Islet of Langerhans (tissue), 1 donor: ENCODE measurements around the gene FSCN2.
"Not testable (repeated sequence)": the region's sequence is repeated elsewhere in the genome, so short reads cannot be mapped to it uniquely, and the experiment has no call there.

Experiments
- FAIRE-seq: peaks from one replicate; lab custom pipeline; 2011; peaks lifted over from hg19 to GRCh38; lab: Jason Lieb, UNC

FSCN2 gene

GRCh38 chr17:81526662-81527571 lies 1.3 kb upstream of the FSCN2 start:
- no peak for FAIRE-seq

DNA sequence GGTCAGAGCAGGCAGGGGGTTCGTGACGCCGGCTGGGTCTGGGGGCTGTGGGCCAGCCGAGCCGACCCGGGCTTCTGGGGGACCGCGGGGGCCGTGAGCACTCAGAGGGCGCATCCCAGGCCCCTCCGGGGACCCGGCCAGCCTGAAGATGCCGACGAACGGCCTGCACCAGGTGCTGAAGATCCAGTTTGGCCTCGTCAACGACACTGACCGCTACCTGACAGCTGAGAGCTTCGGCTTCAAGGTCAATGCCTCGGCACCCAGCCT lies 140 bp downstream of the FSCN2 start:
- FAIRE-seq, result no peak

DNA sequence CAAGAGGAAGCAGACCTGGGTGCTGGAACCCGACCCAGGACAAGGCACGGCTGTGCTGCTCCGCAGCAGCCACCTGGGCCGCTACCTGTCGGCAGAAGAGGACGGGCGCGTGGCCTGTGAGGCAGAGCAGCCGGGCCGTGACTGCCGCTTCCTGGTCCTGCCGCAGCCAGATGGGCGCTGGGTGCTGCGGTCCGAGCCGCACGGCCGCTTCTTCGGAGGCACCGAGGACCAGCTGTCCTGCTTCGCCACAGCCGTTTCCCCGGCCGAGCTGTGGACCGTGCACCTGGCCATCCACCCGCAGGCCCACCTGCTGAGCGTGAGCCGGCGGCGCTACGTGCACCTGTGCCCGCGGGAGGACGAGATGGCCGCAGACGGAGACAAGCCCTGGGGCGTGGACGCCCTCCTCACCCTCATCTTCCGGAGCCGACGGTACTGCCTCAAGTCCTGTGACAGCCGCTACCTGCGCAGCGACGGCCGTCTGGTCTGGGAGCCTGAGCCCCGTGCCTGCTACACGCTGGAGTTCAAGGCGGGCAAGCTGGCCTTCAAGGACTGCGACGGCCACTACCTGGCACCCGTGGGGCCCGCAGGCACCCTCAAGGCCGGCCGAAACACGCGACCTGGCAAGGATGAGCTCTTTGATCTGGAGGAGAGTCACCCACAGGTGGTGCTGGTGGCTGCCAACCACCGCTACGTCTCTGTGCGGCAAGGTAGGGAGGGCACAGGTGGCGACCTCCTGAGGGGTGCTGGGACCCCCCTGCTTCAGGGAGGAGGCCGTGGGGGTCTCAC lies 667 bp downstream of the FSCN2 start:
- FAIRE-seq, result no peak

DNA sequence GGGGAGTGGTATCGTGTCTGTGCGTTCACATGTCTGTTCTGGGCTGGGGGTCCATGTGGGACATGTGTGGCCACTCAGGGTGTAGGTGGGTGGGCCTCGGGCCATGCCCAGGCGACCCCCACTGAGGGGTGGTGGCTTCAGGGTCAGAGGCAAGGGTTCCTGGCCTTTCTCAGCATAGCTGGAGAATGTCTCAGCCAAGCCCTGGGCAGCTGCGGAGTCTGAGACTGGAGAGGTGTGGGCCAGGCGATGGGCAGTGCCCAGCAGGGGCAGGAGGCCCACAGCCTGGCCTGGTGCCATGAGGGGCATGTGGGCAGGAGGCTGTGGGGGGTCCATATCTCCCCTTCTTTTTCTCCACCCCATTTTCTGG lies 1.2 kb downstream of the FSCN2 start:
- FAIRE-seq, result no peak

DNA sequence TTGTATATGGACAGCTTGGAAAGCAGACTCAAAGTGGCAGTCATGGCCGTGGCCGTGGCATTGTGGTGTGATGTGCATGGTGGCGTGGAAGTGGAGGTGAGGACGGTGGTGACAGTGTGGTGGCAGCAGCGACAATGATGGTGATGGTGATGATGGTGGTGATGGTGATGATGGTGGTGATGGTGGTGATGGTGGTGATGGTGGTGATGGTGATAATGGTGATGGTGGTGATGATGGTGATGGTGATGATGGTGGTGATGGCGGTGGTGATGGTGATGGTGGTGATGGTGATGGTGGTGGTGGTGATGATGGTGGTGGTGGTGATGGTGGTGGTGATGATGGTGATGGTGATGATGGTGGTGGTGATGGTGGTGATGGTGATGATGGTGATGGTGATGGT lies 2.8 kb downstream of the FSCN2 start:
- not testable (repeated sequence) for FAIRE-seq

DNA sequence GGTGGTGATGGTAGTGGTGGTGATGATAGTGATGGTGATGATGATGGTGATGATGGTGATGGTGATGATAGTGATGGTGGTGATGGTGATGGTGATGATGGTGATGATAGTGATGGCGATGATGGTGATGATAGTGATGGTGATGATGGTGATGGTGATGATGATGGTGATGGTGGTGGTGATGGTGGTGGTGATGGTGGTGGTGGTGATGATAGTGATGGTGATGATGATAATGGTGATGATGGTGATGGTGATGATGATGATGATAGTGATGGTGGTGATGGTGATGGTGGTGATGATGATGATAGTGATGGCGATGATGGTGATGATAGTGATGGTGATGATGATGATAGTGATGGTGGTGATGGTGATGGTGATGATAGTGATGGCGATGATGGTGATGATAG lies 3.8 kb downstream of the FSCN2 start:
- FAIRE-seq, result not testable (repeated sequence)

DNA sequence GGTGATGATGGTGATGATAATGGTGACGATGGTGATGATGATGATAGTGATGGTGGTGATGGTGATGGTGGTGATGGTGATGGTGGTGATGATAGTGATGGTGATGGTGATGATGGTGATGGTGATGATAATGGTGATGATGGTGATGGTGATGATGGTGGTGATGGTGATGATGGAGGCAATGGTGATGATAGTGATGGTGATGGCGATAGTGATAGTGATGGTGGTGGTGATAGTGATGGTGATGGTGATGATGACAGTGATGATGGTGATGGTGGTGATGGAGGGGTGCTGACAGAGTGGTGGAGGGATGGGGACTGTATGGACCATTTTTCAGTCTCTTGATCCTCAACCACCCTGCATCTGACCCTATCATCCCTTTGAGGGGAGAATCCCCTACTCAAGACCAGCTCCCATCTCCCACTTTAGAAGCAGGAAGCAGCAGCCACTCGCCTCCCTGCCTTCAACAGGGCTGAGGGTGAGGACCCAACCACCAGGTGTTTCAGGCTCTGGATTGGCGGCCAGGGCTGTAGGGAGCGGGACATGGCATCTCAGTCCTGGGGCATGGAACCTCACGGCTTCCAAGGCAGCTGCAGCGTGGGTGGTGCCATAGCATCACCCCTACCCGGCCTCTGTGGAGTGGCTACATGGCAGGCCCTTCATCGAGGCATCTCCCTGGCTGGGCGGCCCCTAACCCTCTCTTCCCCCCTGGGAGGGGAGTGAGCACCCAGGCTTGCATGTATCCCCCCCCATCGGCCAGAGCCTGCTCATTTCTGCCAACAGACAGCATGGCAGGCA lies 4.5 kb downstream of the FSCN2 start:
- FAIRE-seq, result no peak

- FAIRE-seq, result no peak
Observed at GRCh38 chr17:81533339-81534141, 5.4 kb downstream of the FSCN2 start.

DNA sequence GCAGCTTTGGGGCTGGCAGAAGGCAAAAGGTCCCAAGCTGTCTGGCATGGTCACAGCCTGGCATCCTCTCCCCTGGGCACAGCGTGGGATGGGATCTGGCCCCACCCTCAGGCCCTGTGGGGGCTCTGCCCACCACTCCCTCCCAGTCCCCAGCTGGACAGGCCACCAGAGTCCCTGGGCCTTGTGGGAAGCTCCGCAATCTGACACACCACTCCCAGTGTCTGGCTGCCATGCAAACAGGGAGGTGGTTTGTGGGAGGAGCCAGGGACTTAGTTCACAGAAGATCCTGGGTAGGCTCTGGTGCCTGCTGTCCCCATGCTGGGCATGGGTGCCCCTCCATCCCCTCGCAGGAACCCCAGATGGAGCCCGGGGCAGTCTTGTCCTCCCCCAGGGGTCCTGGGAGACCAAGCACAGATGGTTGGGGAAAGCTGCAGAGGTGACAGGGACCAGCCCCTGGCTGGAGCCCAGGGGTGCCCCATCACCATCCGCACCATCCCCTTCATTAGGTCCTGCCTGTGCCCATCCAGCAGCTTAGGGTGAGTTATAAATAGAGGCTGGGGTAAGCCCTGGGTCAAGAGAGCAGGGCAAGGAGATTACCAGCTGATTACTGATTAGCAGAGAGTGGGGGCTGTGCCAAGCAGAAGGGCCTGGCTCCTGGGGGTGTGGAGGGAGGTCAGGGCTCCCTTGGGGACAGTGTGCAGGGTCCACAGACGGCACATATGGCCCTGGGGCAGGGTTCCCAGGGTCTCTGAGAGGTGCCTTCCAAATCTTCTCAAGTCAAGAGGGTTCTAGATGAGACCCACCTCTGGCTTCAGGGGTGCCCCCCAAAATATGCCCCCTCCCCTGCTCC lies 6.2 kb downstream of the FSCN2 start:
- FAIRE-seq, result no peak

- FAIRE-seq, result no peak
Observed at GRCh38 chr17:81535007-81535328, 6.8 kb downstream of the FSCN2 start.

DNA sequence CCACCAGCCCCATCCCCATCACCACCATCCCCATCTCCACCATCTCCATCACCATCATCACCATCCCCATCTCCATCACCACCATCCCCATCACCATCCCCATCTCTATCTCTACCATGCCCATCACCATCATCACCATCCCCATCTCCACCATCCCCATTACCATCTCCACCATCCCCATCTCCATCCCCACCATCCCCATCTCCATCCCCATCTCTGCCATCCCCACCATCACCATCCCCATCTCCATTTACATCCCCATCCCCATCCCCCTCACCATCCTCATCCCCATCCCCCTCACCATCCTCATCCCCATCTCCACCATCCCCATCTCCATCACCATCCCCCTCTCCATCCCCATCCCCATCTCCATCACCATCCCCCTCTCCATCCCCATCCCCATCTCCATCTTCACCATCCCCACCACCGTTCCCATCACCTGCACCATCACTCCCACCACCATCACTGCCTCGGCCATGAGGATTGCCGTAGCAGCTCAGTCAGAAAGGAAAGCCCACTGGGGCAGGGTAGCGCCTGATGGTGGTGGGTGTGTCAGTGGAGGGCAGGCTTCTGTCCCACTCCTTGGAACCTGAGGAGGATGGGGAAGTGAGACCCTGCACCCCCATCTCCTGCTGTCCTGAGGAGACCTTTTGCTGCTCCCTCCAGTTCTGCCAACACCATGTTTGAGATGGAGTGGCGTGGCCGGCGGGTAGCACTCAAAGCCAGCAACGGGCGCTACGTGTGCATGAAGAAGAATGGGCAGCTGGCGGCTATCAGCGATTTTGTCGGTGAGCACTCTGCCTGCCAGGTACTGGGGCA lies 7.5 kb downstream of the FSCN2 start:
- no peak for FAIRE-seq

- FAIRE-seq, result no peak
Observed at GRCh38 chr17:81536299-81537290, 8.4 kb downstream of the FSCN2 start.

DNA sequence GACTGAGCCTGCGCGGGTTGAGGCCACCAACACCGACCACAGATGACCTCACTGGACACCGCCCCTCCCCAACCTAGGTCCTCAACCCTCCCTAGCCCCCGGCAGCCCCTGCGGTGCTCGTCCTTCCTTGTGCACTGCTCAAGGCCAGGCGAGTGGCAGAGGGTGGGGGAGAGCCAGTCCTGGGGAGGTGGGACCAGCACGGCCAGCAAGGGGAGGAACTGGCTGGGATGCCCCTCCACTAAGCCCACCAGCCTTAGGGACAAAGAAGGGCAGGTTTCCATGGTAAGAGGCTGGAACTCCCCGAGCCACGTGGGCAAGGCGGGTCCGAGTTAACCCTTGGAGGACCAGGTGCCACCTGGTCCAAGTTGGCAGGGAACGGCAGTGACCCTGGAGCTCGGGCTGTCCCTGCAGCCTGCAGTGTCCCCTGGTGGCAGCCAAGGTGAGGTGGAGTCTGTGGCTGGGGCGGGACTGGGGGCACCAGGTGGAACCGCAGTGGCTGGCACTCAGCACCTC lies 9.2 kb downstream of the FSCN2 start:
- FAIRE-seq, result no peak

- no peak for FAIRE-seq
Observed at GRCh38 chr17:81537856-81538555, 9.8 kb downstream of the FSCN2 start.

DNA sequence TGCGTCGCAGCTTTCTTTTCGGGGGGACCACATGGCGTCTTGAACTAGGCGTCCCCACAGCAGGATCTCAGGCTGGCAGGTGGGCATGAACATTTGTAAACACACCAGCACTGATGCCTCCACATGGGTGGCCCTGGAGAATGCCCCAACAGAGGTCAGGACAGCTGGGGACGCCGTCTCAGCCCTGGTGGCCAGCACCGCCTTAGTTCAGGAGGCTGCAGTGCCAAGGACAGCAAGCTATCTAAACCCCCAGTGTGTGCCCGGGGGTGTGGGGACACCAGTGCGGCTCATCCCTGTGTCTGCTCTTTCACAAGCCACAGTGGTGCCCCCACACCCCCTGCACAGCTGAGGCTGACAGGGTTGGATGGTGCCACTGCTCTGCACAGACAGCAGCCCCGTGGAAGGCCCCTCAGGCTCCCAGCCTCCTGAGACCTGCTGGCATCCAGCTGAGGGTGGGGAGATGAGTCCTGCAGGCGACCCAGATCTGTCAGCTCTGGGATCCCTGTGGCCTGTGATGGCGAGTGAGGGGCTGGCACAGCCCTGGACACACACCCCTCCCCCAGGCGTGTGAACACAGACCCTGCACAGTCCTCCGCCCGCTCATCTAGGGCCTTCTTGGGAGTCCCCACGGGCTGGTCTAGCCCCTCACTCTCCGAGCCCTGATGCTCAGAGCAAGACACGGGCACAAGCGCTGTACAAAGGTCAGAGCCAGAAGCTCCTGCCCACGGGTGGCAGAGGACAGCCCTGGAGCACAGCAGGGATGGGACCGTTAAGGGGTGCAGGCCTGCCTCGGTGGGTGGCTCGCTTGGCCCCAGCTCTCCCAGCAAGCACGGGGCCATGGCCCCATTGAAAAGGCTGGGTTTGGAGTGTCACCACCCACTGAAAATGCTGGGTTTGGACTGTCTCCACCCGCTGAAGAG lies 10.7 kb downstream of the FSCN2 start:
- FAIRE-seq, result no peak

DNA sequence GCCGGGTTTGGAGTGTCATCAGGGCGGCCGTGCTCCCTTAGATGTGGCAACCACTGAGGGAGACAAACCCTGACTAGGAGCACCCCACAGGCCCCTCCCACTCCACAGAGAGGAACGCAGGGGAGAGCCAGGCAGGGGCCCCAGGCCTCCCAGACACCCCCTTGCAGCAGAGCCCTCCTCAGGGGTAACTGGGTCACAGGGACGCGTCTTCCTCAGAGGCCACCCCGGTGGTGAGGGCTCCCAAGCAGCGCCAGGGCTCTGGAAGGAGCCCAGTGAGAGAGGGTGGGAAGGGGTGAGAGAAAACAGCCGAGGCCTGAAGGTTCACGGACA lies 11.4 kb downstream of the FSCN2 start:
- no peak for FAIRE-seq

DNA sequence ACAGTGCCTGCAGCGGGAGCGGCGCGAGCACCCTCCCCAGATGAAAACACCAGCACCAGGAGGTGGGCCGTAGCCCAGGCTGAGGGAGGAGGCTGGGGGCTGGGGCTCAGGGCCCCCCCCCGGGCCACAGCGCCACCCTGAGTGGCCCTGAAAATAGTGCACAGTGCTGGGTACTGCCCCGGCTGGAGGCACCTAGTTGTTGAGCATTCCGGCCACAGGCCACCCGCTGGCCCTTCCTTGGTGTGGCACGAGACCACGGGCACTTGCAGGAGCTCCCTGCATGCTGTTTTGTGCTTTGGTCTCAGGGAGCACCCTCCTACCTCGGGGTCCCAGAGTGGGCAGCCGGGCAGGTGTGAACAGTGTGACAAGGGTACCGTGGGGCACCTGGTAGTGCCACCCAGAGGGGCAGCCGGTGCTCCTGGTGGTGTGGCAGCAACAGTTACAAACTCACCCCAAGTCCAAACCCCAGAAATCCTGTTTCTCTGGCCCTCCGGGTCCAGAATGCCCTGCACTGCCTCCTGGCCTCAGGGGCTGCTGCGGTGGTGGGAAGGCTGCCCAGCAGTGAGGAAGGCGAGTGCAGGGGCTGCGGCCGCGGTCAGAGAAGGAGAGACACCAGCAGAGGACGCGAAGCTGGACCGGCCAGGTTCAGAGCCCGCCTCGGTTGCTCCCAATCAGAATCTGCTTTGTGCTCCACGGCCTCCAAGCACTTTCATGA lies 11.9 kb downstream of the FSCN2 start:
- no peak for FAIRE-seq
